ENCODE results near the gene ALKBH8.
"Not testable (repeated sequence)": the region's sequence is repeated elsewhere in the genome, so short reads cannot be mapped to it uniquely, and the experiment has no call there.

Gene ALKBH8, protein sequence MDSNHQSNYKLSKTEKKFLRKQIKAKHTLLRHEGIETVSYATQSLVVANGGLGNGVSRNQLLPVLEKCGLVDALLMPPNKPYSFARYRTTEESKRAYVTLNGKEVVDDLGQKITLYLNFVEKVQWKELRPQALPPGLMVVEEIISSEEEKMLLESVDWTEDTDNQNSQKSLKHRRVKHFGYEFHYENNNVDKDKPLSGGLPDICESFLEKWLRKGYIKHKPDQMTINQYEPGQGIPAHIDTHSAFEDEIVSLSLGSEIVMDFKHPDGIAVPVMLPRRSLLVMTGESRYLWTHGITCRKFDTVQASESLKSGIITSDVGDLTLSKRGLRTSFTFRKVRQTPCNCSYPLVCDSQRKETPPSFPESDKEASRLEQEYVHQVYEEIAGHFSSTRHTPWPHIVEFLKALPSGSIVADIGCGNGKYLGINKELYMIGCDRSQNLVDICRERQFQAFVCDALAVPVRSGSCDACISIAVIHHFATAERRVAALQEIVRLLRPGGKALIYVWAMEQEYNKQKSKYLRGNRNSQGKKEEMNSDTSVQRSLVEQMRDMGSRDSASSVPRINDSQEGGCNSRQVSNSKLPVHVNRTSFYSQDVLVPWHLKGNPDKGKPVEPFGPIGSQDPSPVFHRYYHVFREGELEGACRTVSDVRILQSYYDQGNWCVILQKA

GRCh38 chr11:107565219-107565937 lies at the start of gene ALKBH8:
Gene ALKBH8, minus strand, starts transcription at chr11:107565735. Its CDS starts 4,842 bp downstream, at chr11:107560893.
- DNase-seq (ENCODE audit: low read depth) = peak; percentile 81

DNA sequence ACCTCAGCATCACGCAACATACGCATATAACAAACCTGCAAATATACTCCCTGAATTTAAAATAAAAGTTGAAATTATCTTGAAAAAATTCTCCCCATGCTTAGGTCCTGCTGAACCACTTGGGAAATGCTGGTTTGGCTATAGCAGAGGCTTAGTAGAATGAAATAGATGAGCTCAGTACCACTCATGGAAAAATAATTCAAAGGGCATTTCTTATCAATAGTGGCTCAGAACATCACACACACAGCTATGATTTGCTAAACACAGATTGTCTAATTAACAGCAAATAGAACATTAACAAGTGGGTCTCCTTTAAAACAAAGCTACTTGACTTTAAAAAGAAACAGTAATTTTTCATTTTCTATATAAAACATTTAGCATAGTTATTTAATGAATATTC lies 46.9 kb upstream of the ALKBH8 start:
- no peak for DNase-seq (ENCODE audit: low read depth)

GRCh38 chr11:107609400-107610218 lies 44.1 kb upstream of the ALKBH8 start:
- DNase-seq (ENCODE audit: low read depth) = no peak

- no peak for DNase-seq (ENCODE audit: low read depth)
Observed at GRCh38 chr11:107608809-107609208, 43.3 kb upstream of the ALKBH8 start.

- peak; percentile 29 for DNase-seq (ENCODE audit: low read depth)
Observed at GRCh38 chr11:107606141-107606540, 40.6 kb upstream of the ALKBH8 start.

GRCh38 chr11:107605061-107606006 lies 39.8 kb upstream of the ALKBH8 start:
- DNase-seq (ENCODE audit: low read depth) = peak; percentile 27

GRCh38 chr11:107598225-107599139 lies 32.9 kb upstream of the ALKBH8 start:
- peak; percentile 36 for DNase-seq (ENCODE audit: low read depth)

DNA sequence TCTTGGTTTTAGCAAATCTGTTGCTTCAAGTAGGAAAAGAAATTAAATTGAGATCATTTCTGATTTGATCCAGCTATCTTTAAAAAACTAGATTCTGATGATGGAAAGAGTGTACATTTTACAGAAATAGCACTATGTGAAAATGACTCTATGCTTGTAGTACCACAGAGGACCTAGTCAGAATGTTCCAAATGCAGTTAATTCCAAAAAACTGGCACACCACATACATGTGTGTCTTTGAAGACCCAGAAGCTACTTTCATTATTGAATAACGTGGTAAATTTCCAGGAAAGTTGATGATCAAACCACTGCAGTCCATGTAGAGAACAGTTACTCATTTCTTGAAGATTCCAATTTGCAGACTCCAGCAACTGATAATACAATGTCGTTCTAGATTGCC lies 29.2 kb upstream of the ALKBH8 start:
- DNase-seq (ENCODE audit: low read depth) = no peak

DNA sequence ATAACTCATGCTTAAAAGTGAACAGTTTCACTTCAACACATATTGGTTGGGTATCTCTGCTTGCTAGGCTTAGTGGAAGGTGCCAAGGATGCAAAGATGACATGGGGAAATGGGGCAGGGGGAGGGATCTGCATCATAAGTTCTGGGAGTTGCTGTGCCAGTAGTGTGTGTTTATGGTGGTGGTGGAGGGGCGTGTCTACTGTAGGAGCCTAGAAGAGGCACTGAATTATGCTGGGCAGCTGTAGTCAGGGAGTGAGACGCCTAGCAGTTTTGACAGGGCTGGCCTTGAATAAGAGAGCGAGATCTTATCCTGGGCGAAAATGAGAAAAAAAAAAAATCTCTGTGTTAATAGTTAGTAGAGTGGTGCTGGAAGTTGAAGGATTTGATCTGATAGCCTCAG lies 28.4 kb upstream of the ALKBH8 start:
- no peak for DNase-seq (ENCODE audit: low read depth)

DNA sequence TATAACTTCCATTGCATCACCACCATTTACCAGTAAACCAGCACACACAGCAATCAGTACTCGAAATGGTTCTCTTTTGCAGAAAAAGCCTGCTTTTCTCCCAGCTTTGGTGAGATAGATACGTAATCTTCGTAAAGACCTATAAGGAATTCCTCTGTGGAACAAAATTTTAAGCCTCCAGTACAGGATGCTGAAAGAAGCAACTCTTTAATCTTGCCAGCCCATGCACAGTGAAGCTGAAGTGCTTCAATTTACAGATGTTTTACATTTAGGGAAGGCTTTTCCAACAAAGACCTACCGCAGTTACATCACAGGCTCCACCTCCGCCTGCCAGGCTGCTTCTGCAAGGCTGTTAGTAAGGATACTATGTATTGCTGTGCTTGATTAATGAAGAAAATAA lies 27.3 kb upstream of the ALKBH8 start:
- DNase-seq (ENCODE audit: low read depth) = peak; percentile 13

DNA sequence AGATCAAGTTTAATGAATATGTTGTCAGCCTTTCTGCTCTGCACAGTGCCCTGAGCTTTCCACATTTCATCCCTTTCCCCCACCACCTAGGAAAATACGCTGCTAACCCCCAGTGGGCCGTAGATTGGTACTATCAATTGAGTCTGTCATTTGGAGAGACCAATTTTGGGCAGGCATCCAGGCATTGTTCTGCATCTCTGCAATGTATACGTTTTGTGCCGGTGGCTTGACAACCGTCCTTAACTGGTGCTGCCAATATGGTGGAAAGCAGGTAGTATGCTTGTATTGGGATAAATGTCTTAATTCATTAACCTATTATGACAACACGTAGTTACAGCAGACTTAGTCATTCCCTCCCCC lies 26.7 kb upstream of the ALKBH8 start:
- no peak for DNase-seq (ENCODE audit: low read depth)

GRCh38 chr11:107591378-107592230 lies 26.1 kb upstream of the ALKBH8 start:
- peak; percentile 43 for DNase-seq (ENCODE audit: low read depth)

GRCh38 chr11:107590460-107591377 lies 25.2 kb upstream of the ALKBH8 start, which contains the start of gene ELMOD1:
Gene ELMOD1, plus strand, starts transcription at chr11:107591147. Its CDS starts 27,043 bp downstream, at chr11:107618190.
- DNase-seq (ENCODE audit: low read depth) = peak; percentile 74

GRCh38 chr11:107587306-107587979 lies 21.9 kb upstream of the ALKBH8 start:
- peak; percentile 85 for DNase-seq (ENCODE audit: low read depth)

GRCh38 chr11:107583629-107584195 lies 18.2 kb upstream of the ALKBH8 start:
- DNase-seq (ENCODE audit: low read depth) = peak; percentile 90

GRCh38 chr11:107581147-107581546 lies 15.6 kb upstream of the ALKBH8 start:
- no peak for DNase-seq (ENCODE audit: low read depth)

GRCh38 chr11:107579169-107579568 lies 13.6 kb upstream of the ALKBH8 start:
- DNase-seq (ENCODE audit: low read depth) = not testable (repeated sequence)

All from ELR (cell line).